B cell (primary cell): ENCODE results near the gene TMEM131. TPM values are rescaled to one million over a fixed set of nuclear protein-coding genes. Genes with fewer than 3 reads are reported as not detected.
"Not testable (repeated sequence)": the region's sequence is repeated elsewhere in the genome, so short reads cannot be mapped to it uniquely, and the experiment has no call there.

Experiments
- ATAC-seq: fragments of 200-7000 bp; cut with Tn5 transposase; one replicate; pipeline ENCODE4 v1.10.0; 2021; ENCODE audit warnings: low read depth, mild to moderate bottlenecking, moderate number of reproducible peaks, moderate library complexity
- CTCF ChIA-PET: fragments of 350-600 bp; sonication (Branson Sonifier 250); formaldehyde crosslinking; loops from one replicate; lab custom pipeline; 2021; ENCODE audit warnings: antibody characterized with exemption, inconsistent platforms; lab: Charles Lee
- POLR2A ChIA-PET: fragments of 350-600 bp; sonication (Branson Sonifier 250); formaldehyde crosslinking; loops from one replicate; lab custom pipeline; 2021; ENCODE audit warnings: antibody characterized with exemption; lab: Charles Lee
- DNase-seq: peaks from one replicate; pipeline ENCODE4 v3.0.0; 2013
- H2AFZ ChIP-seq: 2 replicates; pipeline ENCODE4 v1.6.1; 2012; ENCODE audit warnings: mild to moderate bottlenecking, low read depth, low read length; ENCODE audit not compliant: insufficient read depth, poor library complexity, severe bottlenecking
- H3K27ac ChIP-seq, 2 donors: 1 replicate in 1 of 2; 2 replicates in 1 of 2; pipeline ENCODE4 v1.5.1; 2012 to 2013; ENCODE audit warnings: low read length in 2 of 2, mild to moderate bottlenecking in 2 of 2, moderate library complexity in 1 of 2
- H3K27me3 ChIP-seq, 4 experiments: fragments of 200-600 bp in 1 of 4; sonication (generic) in 1 of 4; replicated peaks in 1 of 4; 1 replicate in 2 of 4; 2 replicates in 2 of 4; pipeline versions ENCODE4 v1.6.1 to v1.7.0; 2013 to 2016; ENCODE audit warnings: low read length in 3 of 4, mild to moderate bottlenecking in 2 of 4, mixed read lengths in 1 of 4, moderate library complexity in 1 of 4; ENCODE audit not compliant: insufficient read depth in 4 of 4, control insufficient read depth in 3 of 4; ENCODE audit errors: control extremely low read depth in 1 of 4
- H3K36me3 ChIP-seq, 2 experiments: replicated peaks in 1 of 2; 1 replicate in 1 of 2; 2 replicates in 1 of 2; pipeline versions ENCODE4 v1.6.1 to v1.7.1; 2013; ENCODE audit warnings: low read length in 1 of 2; ENCODE audit not compliant: insufficient read depth in 2 of 2, control insufficient read depth in 1 of 2; ENCODE audit errors: control extremely low read depth in 1 of 2, extremely low read depth in 1 of 2
- H3K4me1 ChIP-seq, 2 donors: fragments of 200-600 bp in 1 of 2; sonication (generic) in 1 of 2; 1 replicate in 1 of 2; 2 replicates in 1 of 2; pipeline versions ENCODE4 v1.5.1 to v1.6.1; 2013 to 2017; ENCODE audit warnings: low read length in 2 of 2; ENCODE audit not compliant: control insufficient read depth in 2 of 2, insufficient read depth in 2 of 2
- H3K4me2 ChIP-seq: replicated peaks from 2 replicates; pipeline ENCODE3; 2012; ENCODE audit warnings: mild to moderate bottlenecking, low read depth, low read length; ENCODE audit not compliant: poor library complexity, severe bottlenecking
- H3K4me3 ChIP-seq, 5 experiments: fragments of 200-600 bp in 1 of 5; sonication (generic) in 1 of 5; 1 replicate in 3 of 5; 2 replicates in 2 of 5; pipeline versions ENCODE4 v1.5.1 to v1.7.0; 2011 to 2016; ENCODE audit warnings: low read length in 4 of 5, mild to moderate bottlenecking in 4 of 5, low read depth in 2 of 5, control low read depth in 1 of 5, moderate library complexity in 1 of 5; ENCODE audit not compliant: insufficient read depth in 1 of 5; ENCODE audit errors: control extremely low read depth in 1 of 5, extremely low read depth in 1 of 5
- H3K79me2 ChIP-seq: fragments of 200-600 bp; sonication (generic); one replicate; pipeline ENCODE4 v1.6.0; 2016; ENCODE audit warnings: low read length; ENCODE audit not compliant: control insufficient read depth, insufficient read depth
- H3K9ac ChIP-seq: fragments of 200-600 bp; sonication (generic); 2 replicates; pipeline ENCODE4 v1.6.1; 2017; ENCODE audit warnings: mild to moderate bottlenecking, low read length, moderate library complexity
- H3K9me3 ChIP-seq, 3 donors: one replicate each; pipeline versions ENCODE4 v1.6.1 to v1.7.1; 2013; ENCODE audit warnings: low read length in 2 of 3; ENCODE audit not compliant: control insufficient read depth in 2 of 3, insufficient read depth in 1 of 3; ENCODE audit errors: control extremely low read depth in 1 of 3
- H4K20me1 ChIP-seq: 2 replicates; pipeline ENCODE4 v1.6.0; 2012; ENCODE audit warnings: mild to moderate bottlenecking, low read length; ENCODE audit not compliant: insufficient read depth, control insufficient read depth, poor library complexity, severe bottlenecking
- H3K27ac Mint-ChIP-seq: one replicate; pipeline ENCODE4 v1.8.0; 2021; ENCODE audit warnings: mixed read lengths
- H3K27me3 Mint-ChIP-seq: one replicate; pipeline ENCODE4 v1.8.0; 2021; ENCODE audit warnings: mixed read lengths
- H3K4me1 Mint-ChIP-seq: one replicate; pipeline ENCODE4 v1.8.0; 2021; ENCODE audit warnings: mixed read lengths
- H3K4me3 Mint-ChIP-seq: one replicate; pipeline ENCODE4 v1.8.0; 2021; ENCODE audit warnings: mixed read lengths
- H3K9me3 Mint-ChIP-seq: one replicate; pipeline ENCODE4 v1.8.0; 2022; ENCODE audit warnings: mixed read lengths; ENCODE audit not compliant: insufficient read depth
- CTCF ChIP-seq: fragments of 200-600 bp; IDR thresholded peaks from one replicate; pipeline ENCODE4 v1.8.0; 2022; ENCODE audit warnings: antibody characterized with exemption, mild to moderate bottlenecking
- EZH2 ChIP-seq: IDR thresholded peaks from 2 replicates; pipeline ENCODE4 v1.6.1; 2012; ENCODE audit warnings: borderline replicate concordance, low read depth, mild to moderate bottlenecking, moderate library complexity, low read length; ENCODE audit not compliant: insufficient read depth, poor library complexity, severe bottlenecking
- WGBS: methylation state at CpG from one replicate; pipeline ENCODE4 v1.1.5; 2013; ENCODE audit warnings: missing lambda C conversion rate; ENCODE audit not compliant: insufficient coverage; 5-methylcytosine and 5-hydroxymethylcytosine counted together
- intact Hi-C: fragments of 100-400 bp; cut with micrococcal nuclease; formaldehyde crosslinking; loops from one replicate; pipeline ENCODE4 v1.10.0; 2022
- polyA minus RNA-seq: library from RNA; depleted of rRNA, polyadenylated mRNA; stranded (reverse); fragments of >200 nt; gene quantifications from 2 replicates; pipeline ENCODE4 v1.2.3, GENCODE V29; 2012
- polyA plus RNA-seq: library from polyadenylated mRNA; depleted of rRNA; stranded (reverse); fragments of >200 nt; gene quantifications from 2 replicates; pipeline ENCODE4 v1.2.3, GENCODE V29; 2012
- total RNA-seq, 2 donors: library from RNA; stranded (reverse); fragments of 120-200 nt in 1 of 2; gene quantifications; 1 replicate in 1 of 2; 2 replicates in 1 of 2; pipeline versions ENCODE4 v1.2.3 to v1.2.4, GENCODE V29; 2013 to 2022

The TMEM131 gene
- total RNA-seq (101 and 102 TPM in 2 replicates), polyA plus RNA-seq (24.3 and 33.2 TPM in 2 replicates), polyA minus RNA-seq (26.2 and 41.2 TPM in 2 replicates)
- 42.3 TPM for total RNA-seq (2013)

DNA sequence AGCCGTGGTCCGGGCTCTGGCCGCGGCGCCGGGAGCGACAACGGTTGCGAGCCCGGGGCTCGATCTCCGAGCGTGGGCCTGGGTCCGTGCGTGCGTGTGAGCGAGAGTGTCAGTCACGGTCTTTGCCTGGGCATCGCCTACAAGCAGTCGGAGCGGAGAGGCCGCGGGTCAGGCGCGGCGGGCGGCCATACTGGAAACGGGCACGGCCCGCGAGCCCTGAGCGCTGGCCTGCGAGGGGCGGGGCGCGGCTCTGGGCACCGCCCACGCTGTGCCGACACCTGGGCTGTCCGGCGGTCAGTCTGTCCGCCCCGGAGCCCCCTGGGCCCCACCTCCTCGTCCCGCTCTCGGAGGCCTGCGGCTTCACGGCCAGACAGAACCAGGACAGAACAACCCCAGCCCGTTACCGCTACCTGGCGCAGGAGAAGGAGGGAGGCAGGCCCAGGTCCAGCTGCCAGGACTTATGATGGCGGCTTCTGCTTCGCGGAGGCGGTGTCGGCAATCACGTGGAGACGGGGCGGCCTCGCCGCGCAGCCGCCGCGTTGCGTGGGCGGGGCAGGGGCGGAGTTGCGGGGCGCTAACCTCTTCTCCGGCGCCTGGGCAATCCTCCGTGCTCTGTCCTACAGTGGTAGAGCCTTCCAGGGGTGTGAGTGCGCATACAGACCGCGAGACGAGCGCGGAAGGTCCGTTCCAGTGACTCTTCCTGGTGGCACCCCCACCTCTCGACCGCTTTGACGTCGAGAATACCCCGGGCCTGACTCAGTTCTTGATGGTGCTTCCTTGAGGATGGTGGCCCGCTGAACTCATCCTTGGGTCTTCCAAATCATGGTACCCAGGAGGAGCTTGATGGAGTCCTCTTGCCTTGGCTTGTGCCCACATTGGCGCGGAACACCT, at the start of gene TMEM131:
TSS of gene TMEM131 (minus strand) at position 215 of the 891 bp plus-strand sequence. CDS start 286 bp downstream, outside the sequence.
- Histone ChIP-seq H2AFZ (peak within 1 kb of the TSS; percentile 97), H3K9me3 (no peaks in the 10 kb centered on the region), H3K4me2 (peak within 1 kb of the TSS; percentile 92), H3K27me3 (no peaks in the 10 kb centered on the region), H3K4me1 (peaks cover 31 to 32% of the 10 kb centered on the region in 2 donors), H3K9ac (peak within 1 kb of the TSS; percentile 96), H4K20me1 (peaks cover 18% of the 10 kb centered on the region), H3K36me3 (no peaks in the 10 kb centered on the region), H3K4me3 (peak within 1 kb of the TSS; percentile 63 to 89 (median 82)), H3K27ac (peak within 1 kb of the TSS; percentile 82 to 93), H3K79me2 (peaks cover 56% of the 10 kb centered on the region)
- CTCF ChIA-PET = interaction anchor here (0.6 to 2.2 kb wide), 4 partner anchors 12 to 189 kb away, joined by 3 to 8 read pairs (median 5); no protein-coding TSS in a partner anchor
- POLR2A ChIA-PET = interaction anchor here (0.7 to 1.0 kb wide), 3 partner anchors 17 to 469 kb away, joined by 3 read pairs; no protein-coding TSS in a partner anchor
- intact Hi-C loops = loop anchor here (1.0 to 5.0 kb wide), 8 partner anchors 16 to 349 kb away; partner anchors contain the start of genes COX5B and VWA3B
- WGBS = under 1% methylated on average over 88 of the region's 88 CpGs
- no peaks in the 10 kb centered on the region for H3K27me3 Mint-ChIP-seq
- peak within 1 kb of the TSS; percentile 96 for H3K27ac Mint-ChIP-seq
- TF ChIP-seq EZH2 = no peak
- TF ChIP-seq CTCF = no peak
- DNase-seq = peak; percentile 98
- ATAC-seq = peak; percentile 81
- no peaks in the 10 kb centered on the region for H3K9me3 Mint-ChIP-seq
- peak within 1 kb of the TSS; percentile 93 for H3K4me3 Mint-ChIP-seq
- peaks cover 41% of the 10 kb centered on the region for H3K4me1 Mint-ChIP-seq

GRCh38 chr2:98044730-98045129, 49.0 kb upstream of the TMEM131 start:
- H3K36me3 ChIP-seq = not testable (repeated sequence)

More at GRCh38 chr2:98044730-98045129, 49.0 kb upstream of the TMEM131 start:
- H3K9ac ChIP-seq, H3K4me2 ChIP-seq, H3K4me1 ChIP-seq, H3K27me3 Mint-ChIP-seq, POLR2A ChIA-PET, H4K20me1 ChIP-seq, H3K4me3 ChIP-seq, H3K4me3 Mint-ChIP-seq, intact Hi-C loops, H3K27ac Mint-ChIP-seq, H3K79me2 ChIP-seq, H3K27ac ChIP-seq, H3K27me3 ChIP-seq, DNase-seq, H2AFZ ChIP-seq, ATAC-seq: not testable (repeated sequence)
- H3K9me3 ChIP-seq = peaks cover 7 to 21% (median 9%) of the 10 kb centered on the region in 3 donors
- 100% methylated on average over 1 of the region's 2 CpGs for WGBS
- CTCF ChIA-PET = interaction anchor here (1.7 kb wide), 1 partner anchor 238 kb away, joined by 3 read pairs; no protein-coding TSS in a partner anchor
- peaks cover 15% of the 10 kb centered on the region for H3K9me3 Mint-ChIP-seq
- peaks cover 10% of the 10 kb centered on the region for H3K4me1 Mint-ChIP-seq
